HG03159 (cell line): ENCODE measurements around the gene HSP90AA1.
"Not testable (repeated sequence)": the region's sequence is repeated elsewhere in the genome, so short reads cannot be mapped to it uniquely, and the experiment has no call there.

ENCODE experiments used
- ATAC-seq: cut with Tn5 transposase; IDR thresholded peaks from one replicate; pipeline ENCODE4 v1.9.1; 2021; ENCODE audit warnings: mild to moderate bottlenecking, moderate library complexity; ENCODE audit not compliant: unreplicated experiment

The HSP90AA1 gene

DNA sequence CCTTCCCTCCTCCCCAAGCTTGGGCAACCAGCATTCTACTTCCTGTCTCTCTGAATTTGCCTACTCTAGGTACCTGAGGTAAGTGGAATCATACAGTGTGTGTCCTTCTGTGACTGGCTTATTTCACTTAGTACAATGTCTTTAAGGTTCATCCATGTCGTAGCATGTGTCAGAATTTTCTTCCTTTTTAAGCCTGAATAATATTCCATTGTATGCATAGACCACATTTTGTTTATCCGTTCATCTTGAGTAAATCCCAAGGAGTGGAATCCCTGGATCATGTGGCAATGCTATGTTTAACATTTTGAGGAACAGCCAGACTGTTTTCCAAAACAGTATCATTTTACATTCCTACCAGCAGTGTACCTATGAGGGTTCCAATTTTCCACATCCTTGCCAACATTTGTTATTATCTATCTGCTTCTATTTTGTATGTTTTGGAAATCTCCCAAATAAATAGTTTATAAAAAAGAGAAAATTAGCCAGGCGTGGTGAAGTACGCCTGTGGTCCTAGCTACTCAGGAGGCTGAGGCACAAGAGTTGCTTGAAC, 12.4 kb downstream of the HSP90AA1 start:
- no peak for ATAC-seq

DNA sequence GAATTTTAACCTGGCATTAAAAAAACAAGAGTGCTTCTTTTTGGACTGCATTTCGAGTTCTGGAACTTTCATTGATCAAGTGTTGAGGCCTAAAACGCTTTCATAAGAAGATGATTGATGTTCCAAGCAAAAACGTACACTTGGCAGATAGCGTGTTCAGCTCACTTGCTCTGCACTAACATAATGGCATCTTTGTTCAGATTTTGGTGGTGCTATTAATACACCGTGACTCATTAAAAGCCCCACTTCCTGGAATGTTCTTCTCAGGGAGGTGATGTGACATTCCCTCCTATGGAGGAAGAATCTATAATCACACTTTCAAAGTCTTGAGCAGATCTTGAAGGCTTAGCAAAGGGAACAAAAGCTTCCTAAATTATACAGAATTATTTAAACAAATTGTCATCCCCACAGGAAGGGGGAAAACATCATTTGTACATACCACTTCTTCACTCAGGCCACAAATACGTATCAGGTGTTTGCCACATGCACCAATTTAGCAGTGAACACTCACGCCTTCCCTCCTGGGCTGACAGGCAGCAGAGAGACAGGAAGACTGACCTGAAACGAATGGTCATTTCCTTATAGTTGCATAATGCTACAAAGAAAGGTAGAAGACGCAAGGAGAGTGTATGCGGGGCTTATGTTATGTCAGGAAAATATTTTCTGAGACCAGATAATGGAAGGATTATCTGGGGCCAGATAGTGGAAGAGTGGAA, 15.4 kb downstream of the HSP90AA1 start:
- ATAC-seq = no peak

DNA sequence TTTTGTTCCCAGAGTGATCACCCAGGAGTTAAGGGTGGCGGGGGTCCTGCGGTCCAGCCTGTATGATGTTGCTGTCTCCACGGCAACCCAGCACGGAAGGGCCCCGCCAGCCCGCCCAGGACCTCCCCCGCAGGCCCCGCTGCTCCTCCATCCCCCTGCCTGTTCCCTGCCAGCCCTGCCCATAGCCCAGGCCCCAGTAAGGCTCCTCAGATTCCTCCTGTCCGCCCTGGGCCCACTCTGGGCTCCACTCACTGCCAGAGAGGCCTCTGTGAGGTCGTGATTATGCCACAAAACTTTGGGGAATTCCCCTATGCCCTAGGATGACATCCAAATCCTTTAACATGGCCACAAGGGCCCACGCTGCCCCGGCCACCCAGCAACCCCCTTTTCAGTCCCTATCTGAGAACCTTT, 20.8 kb downstream of the HSP90AA1 start:
- ATAC-seq = no peak

DNA sequence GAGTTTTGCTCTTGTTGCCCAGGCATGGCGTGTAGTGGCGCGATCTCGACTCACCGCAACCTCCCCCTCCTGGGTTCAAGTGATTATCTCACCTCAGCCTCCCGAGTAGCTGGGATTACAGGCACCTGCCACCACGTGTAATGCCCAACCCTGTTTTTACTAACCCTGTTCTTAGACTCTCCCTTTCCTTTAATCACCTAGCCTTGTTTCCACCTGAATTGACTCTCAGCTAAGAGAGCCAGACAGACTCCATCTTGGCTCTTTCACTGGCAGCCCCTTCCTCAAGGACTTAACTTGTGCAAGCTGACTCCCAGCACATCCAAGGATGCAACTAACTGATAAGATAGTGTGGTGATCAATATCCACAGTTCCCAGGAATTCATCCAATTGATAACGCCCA, 22.3 kb downstream of the HSP90AA1 start:
- not testable (repeated sequence) for ATAC-seq

DNA sequence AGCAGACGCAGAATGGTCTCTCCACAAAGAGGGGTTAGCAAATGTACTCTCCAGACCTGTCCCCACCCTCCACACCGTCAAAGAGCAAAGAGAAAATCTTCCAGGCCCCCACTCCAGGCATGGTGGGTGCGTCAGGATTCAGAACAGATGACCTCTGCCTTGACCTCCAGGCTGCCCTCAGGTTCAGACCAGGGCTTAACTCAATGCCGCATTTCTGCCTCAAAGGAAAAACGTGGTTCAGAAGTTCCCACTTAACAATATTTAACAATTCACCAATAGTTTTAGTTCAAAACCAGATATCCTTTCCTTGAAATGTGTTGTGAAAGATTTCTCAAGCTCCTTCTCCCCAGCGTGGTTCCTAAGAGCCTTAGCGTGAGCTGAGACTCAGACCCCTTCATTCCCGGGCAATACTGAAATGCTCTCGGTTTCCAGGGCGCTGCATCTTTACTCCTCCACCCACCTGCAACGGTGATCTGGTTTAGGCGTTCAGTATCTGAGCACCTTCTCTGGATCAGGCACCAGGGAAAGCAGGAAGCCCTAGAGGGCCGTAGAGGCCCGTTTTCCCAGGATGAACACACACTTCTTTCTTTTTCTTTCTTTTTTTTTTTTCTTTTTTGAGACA, 22.9 kb downstream of the HSP90AA1 start:
- no peak for ATAC-seq

DNA sequence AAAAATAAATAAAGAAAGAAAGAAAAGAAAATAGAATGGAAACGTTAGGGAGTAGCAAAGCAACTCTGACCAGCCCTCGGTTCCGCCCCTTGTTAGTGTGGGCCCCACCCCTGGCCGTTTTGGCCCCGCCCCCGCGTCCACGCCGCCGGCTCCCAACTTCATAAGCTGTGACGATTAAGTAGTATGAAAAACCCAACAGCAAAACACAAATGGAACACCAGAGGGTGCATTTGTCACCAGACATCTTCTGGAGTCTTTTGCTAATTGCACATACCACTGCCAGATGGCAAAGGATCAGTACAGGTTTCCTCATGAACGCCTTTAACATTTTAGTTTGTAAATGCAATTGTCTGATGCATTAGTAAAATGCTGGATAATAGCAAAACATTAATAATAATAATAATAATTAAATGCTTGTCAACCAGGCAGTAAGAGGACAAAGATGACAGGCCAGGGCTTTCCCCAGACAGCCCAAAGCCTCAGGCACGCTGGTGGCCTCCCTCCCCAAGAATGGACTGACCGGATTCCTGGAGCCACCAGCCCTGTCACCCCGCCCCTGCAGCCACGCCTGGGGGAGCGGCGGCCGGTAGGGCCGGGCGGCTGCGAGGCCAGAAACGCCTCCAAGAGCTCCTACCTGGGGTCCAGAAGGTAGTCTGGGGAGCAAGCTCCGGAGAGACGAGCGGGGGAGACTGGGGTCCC, 23.6 kb downstream of the HSP90AA1 start:
- ATAC-seq = peak; percentile 38

DNA sequence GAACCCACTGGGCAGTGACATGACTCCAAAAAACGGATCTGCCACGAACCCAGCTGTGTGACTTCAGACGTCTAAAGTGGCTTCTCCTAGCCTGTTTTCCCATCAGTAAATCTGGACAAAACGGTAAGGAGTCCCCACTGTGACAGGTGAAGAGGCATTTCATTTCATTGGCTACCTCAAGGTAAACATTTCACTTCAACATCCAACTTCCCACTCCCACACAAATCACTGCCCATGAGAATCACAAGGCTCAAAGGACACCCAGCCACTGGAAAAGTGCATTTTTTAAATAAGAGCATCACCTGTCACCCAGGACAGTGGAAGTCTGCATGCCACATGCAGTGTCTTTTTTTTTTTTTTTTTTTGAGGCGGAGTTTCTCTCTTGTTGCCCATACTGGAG, 27.9 kb downstream of the HSP90AA1 start:
- ATAC-seq = no peak

DNA sequence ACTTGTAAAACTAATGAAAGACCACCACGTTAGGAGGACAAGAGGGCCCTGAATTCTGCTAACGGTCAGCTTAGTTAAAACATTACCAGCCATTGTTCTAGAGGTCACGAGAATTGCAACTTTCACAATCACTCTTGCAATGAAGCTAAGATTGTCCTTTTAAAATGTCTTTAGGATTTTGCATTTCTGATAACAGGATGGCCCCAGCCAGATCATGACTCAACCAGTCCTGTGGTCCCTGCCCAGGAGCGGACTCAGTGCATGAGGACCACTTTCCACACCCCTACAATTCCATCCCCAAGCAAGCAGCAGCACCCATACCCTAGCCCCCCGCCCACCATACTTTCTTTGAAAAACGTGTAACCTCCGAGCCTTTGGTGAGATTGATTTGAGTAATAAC, 28.7 kb downstream of the HSP90AA1 start:
- ATAC-seq = no peak

DNA sequence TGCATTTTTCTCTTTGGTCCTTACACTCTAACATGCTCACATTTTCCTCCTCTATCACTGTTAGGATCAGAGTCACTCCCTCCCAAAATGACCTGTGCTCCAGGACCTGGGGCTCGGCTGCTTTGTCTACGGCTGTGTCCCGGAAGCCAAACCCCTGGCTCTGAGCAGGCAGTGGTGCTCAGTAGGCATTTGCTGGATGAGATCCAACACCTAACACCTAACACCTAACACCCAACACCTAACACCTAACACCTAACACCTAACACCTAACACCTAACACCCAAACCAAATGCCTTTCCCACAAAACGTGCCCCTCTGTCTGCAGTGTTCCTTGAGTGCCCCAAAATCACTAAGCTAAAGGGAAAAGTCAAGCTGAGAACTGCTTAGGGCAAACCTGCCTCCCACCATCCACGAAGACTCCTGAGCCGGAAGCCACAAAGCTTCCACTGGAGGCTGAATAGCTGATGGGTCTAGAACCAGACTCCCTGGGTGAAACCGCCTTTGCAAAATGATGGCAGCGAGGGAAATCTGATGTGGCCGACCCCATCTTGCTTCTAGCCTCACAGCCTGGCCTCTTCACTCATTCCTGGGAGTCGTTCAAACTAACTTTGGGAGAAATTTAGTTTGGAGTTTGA, 29.2 kb downstream of the HSP90AA1 start:
- no peak for ATAC-seq

DNA sequence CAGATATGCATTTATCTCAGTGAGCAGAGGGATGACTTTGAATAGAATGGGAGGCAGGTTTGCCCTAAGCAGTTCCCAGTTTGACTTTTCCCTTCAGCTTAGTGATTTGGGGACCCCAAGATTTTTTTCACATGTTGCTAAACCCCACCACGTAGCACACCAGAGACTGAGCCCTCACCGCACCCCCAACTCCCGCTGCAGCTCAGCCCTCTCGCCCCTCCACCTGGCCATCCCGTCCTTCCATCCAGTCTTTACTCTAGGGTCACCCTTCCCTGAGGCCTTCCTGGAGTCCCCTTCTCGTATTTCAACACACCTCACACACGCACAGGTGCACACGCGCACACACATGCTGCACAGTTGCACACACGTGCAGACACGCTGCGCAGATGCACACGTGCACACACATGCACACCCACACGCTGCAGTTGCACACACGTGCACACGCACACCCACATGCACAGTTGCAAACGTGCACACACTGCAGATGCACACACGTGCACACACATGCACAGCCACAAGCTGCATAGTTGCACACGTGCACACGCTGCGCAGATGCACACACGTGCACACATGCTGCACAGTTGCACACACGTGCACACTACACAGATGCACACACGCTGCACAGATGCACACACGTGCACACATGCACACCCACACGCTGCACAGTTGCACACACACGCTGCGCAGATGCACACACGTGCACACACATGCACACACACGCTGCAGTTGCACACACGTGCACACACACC, 30.0 kb downstream of the HSP90AA1 start:
- ATAC-seq = no peak

DNA sequence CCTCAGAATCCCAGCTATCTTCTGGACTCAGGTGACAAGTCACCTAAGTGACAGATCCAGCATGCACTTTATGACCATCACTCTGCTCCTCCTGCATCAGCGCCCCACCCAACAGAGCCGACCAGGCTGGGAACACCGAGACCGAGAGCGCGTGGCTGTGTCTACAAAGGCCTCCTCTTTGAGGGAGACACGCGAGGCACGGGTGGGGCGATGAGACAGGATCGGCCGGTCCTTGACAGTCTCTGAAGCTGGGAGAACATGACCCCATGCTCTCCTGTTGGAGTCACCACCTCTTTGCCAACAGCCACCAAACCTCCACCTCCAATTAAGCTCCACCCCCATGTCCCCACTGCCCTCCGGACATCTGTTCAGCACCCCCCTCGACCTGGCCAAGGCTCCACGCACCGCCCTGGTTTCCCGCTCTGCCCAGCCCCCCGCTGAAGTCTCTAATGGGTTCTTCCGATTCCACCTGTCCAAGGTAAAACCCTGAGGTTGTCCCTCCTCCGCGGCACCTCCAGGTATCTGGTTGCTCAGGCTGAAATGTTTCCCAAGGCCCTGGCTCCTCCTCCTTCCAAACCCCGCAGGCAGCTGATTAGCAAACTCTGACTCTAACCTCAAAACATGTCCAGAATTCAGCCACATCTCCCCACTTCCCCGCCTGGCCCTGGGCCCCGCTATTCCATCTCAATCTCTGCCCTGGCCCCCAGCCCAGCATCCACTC, 31.5 kb downstream of the HSP90AA1 start:
- ATAC-seq = no peak

DNA sequence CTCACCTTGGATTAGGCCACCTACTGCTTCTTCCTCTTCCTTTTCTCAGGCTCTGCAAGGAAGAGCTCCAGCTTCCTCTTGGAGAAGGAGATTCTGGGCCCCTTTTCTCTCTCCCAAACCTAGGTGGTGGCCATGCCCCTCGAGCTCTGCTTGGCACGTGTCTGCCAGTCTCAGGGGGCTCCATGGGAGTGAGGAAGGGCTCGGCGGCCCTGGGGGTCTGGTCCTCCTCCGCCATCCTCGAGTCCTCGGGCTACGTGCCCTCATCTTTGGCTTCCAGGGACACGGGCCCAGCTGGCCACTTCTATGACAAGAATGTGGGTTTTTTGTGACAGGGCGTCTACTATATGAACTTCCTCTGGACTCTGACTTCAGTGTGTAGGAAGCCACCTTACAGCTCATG, 34.3 kb downstream of the HSP90AA1 start:
- ATAC-seq = no peak

DNA sequence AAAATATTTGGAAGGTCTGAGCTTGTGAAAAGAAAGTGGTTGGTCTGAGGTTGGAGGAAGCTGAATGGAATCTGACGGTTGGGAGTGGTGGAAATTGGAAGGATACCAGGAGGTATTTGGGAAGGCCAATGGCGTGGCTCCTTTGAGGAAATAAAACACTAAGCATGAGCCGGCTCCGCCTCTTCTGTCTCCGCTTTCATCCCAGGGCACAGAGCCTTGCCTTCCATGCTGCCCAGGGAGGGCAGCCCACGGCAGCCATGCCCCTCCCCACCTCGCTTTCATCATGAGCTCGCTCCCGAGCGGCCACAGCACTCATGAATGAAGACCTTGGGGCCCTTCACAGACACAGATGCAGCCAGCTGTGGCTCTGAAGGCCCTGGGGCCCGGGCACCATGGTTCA, 36.2 kb downstream of the HSP90AA1 start:
- ATAC-seq = no peak

DNA sequence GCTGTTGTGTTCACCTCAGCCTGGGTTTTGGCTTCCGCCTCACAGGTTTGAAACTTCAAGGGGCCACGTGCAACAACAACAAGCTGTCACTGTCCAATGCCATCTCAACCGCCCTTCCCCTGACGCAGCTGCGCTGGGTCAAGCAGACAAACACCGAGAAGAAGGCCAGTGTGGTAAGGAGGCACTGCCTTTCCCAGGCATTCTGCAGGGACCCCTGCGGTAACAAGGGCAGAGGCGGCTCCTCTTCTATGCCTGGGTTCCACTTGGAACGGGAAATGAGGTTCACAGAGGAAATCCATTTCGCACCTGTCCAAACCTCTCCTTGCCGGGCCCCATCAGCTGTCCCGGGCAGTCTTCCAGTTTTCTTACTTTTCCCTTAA, 36.8 kb downstream of the HSP90AA1 start:
- no peak for ATAC-seq

DNA sequence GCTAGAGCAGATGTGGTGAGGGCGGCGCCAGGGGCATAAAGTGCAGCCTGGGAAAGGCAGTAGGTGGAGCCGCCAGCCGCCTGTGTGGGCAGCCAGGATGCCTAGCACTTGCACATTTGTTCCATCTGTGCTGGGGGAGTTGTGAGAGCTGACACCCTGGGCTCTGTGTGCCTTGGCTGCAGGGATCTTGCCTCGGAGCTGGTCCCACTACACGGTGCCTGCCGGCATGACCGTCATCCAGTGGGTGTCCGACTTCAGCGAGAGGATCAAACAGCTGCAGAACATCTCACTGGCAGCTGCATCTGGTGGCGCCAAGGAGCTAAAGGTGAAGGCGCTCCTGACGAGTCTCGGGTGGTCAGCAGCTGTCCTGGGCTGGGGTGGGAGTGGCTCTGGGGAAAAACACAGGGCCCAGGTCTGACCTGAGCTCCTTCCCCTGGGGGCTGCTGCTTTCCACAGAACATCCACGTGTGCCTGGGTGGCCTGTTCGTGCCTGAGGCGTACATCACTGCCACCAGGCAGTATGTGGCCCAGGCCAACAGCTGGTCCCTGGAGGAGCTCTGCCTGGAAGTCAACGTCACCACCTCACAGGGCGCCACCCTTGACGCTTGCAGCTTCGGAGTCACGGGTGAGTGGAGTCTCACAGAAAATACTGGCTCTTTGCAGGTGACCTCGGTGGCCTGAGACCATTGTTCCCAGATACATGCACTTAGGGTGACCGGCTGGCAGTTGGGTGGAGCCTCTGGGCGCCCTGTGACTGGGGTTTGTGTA, 37.4 kb downstream of the HSP90AA1 start:
- no peak for ATAC-seq

DNA sequence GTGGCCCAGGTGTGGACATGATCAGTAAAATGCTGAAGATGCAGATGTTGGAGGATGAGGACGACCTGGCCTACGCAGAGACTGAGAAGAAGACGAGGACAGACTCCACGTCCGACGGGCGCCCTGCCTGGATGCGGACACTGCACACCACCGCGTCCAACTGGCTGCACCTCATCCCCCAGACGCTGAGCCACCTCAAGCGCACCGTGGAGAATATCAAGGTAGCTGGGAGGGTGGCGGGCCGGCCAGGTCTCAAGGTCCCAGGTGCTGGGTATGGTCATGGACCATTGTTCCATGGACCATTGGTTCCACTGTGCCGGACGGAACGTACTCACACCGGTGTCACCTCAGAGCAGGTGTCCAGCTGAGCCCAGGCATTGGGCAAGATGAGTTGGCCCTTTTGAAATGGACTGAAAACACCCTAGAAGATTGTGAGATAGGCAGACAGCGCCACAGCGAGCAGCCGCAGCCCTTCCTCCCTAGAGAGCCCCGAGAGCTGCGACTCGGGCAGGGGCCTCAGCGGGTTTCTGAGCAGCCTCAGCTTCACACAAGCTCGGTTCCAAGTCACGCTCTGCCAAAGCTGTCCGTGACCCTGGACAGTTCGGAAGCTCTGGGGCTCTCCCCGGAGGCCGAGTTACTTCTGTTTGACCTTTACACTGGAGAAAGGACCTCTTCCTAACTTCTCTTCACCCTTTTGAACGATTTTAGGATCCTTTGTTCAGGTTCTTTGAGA, 38.9 kb downstream of the HSP90AA1 start:
- ATAC-seq = no peak

DNA sequence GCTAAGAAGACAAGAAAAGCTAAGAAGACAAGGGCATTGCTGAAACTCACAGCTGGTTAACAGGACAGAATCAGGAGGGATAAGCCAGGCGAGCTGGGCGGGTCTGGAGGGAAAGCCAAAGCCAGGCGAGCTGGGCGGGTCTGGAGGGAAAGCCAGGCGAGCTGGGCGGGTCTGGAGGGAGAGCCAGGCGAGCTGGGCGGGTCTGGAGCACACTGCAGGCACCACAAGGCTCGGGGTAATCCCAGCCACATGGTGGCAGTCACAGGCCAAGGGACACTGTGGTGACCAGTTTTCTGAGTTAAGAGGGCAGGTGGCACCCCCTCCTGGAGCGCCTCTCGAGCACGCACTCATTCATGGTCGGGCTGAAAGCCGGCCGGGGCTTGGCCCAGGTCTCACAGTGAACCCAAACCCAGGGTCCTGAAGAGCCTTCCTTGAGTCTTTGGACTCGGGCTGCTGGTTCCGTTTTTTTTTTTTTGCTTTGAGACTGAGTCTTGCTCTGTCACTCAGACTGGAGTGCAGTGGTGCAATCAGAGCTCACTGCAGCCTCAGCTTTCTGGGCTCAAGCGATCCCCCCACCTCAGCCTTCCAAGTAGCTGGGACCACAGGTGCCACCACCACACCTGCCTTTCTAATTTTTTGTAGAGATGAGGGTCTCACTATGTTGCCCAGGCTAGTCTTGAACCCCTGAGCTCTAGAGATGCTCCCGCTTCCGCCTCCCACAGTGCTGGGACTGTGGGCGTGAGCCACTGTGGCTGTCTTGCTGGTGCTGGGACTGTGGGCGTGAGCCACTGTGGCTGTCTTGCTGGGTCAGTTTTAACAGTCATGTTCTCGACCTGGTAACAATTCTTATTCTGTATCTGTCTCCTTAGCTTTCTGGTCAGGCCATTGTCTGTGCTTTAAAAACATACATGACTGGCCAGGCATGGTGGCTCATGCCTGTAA, 40.2 kb downstream of the HSP90AA1 start:
- no peak for ATAC-seq

DNA sequence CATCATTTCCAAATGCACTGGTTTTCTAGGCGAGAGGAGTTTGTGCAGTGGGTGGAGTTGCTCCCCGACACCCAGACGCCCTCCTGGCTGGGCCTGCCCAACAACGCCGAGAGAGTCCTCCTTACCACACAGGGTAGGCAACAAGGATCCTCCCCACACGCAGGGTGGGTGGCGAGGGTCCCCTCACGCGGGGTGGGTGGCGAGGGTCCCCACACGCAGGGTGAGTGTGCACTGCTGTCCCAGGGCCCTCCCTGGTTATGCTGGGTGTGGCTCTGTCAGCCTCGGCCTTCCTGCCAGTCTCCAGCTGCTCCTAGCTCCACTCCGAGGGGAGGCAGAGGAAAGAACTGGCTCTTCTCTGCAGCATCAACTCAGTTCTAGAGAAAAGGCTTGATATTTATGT, 42.3 kb downstream of the HSP90AA1 start:
- no peak for ATAC-seq
